Measurements from ENCODE around the gene WDR46. TPM values are rescaled to one million over a fixed set of nuclear protein-coding genes. Genes with fewer than 3 reads are reported as not detected.
"Not testable (repeated sequence)": the region's sequence is repeated elsewhere in the genome, so short reads cannot be mapped to it uniquely, and the experiment has no call there.

The WDR46 gene
- total RNA-seq, 6 experiments from 2014 or later: 13.1 to 35.2 (median 23.9) TPM

DNA sequence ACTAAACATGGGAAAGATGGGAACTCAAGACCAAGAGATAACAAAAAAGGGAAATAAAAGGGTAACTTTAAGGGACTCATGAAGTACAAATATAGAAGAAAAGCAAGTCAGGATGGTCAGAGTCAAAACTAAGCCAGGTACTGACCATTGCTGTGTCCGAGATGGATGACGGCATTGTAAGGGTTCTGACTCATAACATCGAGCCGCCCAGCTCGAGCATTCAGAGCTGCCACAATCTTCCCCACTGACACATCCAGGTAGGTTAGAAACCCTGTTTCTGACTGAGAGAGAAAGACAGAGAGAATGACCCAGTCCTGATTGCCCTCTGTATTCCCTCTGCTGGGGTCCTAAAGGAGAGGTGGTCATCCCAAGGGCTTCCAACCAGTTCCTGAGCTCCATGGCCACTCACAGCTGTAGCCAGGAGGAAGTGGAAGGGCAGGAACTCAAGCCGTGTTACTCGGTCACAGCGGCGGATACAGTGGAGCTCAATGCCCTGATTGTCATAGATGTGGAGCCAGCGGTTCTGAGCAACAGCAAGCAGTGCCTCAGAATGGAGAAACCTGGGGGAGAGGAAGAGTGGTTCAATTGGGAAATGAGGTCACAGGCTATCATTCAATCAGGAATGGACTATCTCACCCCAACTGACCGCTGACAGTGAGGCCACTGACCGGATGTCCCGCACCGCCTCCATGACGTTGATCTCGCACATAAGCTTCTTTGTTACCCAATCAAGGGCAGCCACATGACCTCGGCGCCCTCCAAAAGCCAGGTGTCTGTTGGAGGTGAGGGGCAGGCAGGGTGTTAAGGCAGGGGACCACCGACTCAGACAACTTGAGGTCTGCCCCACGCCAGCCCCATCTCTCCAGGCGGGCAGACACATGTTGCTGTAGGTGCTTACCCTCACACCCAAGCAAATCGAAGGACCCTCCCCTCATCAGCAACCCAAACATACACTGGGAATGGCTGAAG, 1.8 kb downstream of the WDR46 start:
- ATAC-seq: no peak
- WGBS (ENCODE audit: insufficient coverage, low coverage, low lambda C conversion rate, missing lambda C conversion rate): 79% methylated on average over 15 of the region's 22 CpGs

DNA sequence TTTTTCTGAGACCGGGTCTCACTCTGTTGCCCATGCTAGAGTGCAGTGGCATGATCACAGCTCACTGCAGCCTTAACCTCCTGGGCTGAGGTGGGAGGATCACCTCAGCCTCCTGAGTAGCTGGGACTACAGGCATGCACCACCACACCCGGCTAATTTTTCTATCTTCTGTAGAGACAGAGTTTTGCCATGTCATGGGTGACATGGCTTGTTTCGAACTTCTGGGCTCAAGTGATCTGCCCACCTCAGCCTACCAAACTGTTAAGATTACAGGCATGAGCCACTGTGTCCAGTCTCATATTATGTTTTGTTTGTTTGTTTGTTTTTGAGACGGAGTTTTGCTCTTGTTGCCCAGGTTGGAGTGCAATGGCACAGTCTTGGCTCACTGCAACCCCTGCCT, 3.8 kb downstream of the WDR46 start:
- Histone ChIP-seq H3K36me3 (peaks cover 0 to 37% (median 8%) of the 10 kb centered on the region in 4 donors), H3K4me1 (peaks cover 0 to 12% (median 5%) of the 10 kb centered on the region in 4 donors)
- ATAC-seq; H3K4me3 ChIP-seq; H3K27me3 ChIP-seq; H3K27ac ChIP-seq; DNase-seq; intact Hi-C loops (cut with DNase I); H3K9me3 ChIP-seq: not testable (repeated sequence)
- WGBS (ENCODE audit: insufficient coverage, low coverage, low lambda C conversion rate, missing lambda C conversion rate): 72% methylated on average over 4 of the region's 4 CpGs

More for the DNA sequence above, 1.8 kb downstream of the WDR46 start:
- peaks cover 0 to 16% (median 8%) of the 10 kb centered on the region in 4 donors for H3K4me1 ChIP-seq
- no peaks in the 10 kb centered on the region for H3K27me3 ChIP-seq
- no peaks in the 10 kb centered on the region for H3K9me3 ChIP-seq
- no peak for DNase-seq
- peaks cover 0 to 48% (median 10%) of the 10 kb centered on the region in 4 donors for H3K36me3 ChIP-seq
- TF ChIP-seq POLR2A (IDR thresholded peaks at IDR 0.05): no peak
- TF ChIP-seq CTCF (IDR thresholded peaks at IDR 0.05): no peak
- H3K27ac ChIP-seq: no peak overlapping the region
- intact Hi-C loops (cut with DNase I): no loop called here
- no peak overlapping the region for H3K4me3 ChIP-seq

- intact Hi-C loops (cut with DNase I): no loop called here
- ATAC-seq (no peak), DNase-seq (no peak)
- TF ChIP-seq CTCF (IDR thresholded peaks at IDR 0.05) (no peak), POLR2A (IDR thresholded peaks at IDR 0.05) (no peak)
- H3K9me3 ChIP-seq: no peaks in the 10 kb centered on the region
- peaks cover 0 to 13% (median 6%) of the 10 kb centered on the region in 4 donors for H3K4me1 ChIP-seq
- H3K27ac ChIP-seq: no peak overlapping the region
- H3K36me3 ChIP-seq: peaks cover 0 to 38% (median 4%) of the 10 kb centered on the region in 4 donors
- no peaks in the 10 kb centered on the region for H3K27me3 ChIP-seq
- no CpG with 5 or more reads among the region's 6 CpGs for whole genome bisulfite sequencing (ENCODE audit: insufficient coverage, low coverage, low lambda C conversion rate, missing lambda C conversion rate)
- H3K4me3 ChIP-seq: no peak overlapping the region
Measured at GRCh38 chr6:33280539-33280938, 8.5 kb downstream of the WDR46 start.

DNA sequence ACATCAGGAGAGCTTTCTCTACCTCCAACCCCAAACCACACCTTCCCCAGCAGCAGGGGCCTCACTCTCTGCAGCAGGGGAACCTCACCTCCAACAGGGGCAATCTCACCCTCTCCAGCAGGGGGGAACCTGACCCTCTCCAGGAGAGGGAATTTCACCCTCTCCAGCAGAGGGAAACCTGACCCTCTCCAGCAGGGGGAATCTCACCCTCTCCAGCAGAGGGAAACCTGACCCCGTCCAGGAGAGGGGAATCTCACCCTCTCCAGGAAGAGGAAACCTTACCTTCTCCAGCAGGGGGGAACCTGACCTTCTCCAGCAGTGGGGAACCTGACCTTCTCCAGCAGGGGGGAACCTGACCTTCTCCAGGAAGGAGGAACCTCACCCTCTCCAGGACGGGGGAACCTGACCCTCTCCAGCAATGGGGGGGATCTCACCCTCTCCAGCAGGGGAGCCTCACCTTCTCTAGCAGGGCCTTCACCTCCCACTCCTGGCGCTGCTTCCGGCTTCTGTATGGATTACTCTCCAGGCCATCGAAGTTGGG, 9.0 kb downstream of the WDR46 start:
- Histone ChIP-seq H3K36me3 (peaks cover 0 to 37% (median 7%) of the 10 kb centered on the region in 4 donors), H3K9me3 (no peaks in the 10 kb centered on the region), H3K27me3 (no peaks in the 10 kb centered on the region), H3K4me3 (no peak overlapping the region), H3K27ac (no peak overlapping the region), H3K4me1 (peaks cover 0 to 18% (median 8%) of the 10 kb centered on the region in 4 donors)
- ATAC-seq (peak; percentile 12 to 50 (median 35)), DNase-seq (no peak)
- 29% methylated on average over 1 of the region's 5 CpGs for WGBS (ENCODE audit: insufficient coverage, low coverage, low lambda C conversion rate, missing lambda C conversion rate)
- intact Hi-C loops (cut with DNase I): no loop called here
- TF ChIP-seq POLR2A (IDR thresholded peaks at IDR 0.05) (no peak), CTCF (IDR thresholded peaks at IDR 0.05) (peak; percentile 17 to 36 (median 24))

DNA sequence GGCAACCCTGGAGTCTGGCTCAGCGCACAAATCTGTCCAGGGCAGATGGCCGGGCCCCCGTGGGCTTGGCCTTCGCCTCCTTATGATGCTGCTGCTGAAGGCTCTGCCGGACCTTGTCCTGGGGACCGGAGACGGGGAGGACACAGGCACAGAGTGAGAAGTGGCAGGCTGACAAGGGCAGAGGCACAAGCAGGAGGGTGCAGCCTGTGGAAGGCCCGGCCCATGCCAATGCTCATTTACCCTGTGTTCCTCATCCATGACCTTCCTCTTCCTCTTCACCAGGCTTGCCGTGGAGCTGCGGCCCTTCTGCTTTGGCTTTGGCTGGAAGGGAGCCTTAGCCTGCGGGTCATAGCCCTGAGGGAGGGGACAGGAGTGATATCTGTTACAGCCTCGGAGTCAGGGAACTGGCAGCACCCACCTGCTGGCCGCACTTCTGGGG, 9.8 kb downstream of the WDR46 start:
- Histone ChIP-seq H3K27me3 (no peaks in the 10 kb centered on the region), H3K36me3 (peaks cover 0 to 36% (median 7%) of the 10 kb centered on the region in 4 donors), H3K4me1 (peaks cover 2 to 25% (median 12%) of the 10 kb centered on the region in 4 donors), H3K4me3 (no peak overlapping the region), H3K27ac (no peak overlapping the region), H3K9me3 (no peaks in the 10 kb centered on the region)
- no peak for DNase-seq
- ATAC-seq: peak in 3 of 4 donors; percentile 8 to 17 (median 13)
- TF ChIP-seq POLR2A (IDR thresholded peaks at IDR 0.05) (no peak), CTCF (IDR thresholded peaks at IDR 0.05) (no peak)
- WGBS (ENCODE audit: insufficient coverage, low coverage, low lambda C conversion rate, missing lambda C conversion rate): 20% methylated on average over 1 of the region's 13 CpGs
- intact Hi-C loops (cut with DNase I): no loop called here
